Activated T-helper 17 cell treated with anti-CD3 and anti-CD28 coated beads, Interleukin-2, amount 50 U/mL, for 72 hours (primary cell): ENCODE results near the gene SPON2. TPM values are rescaled to one million over a fixed set of nuclear protein-coding genes. Genes with fewer than 3 reads are reported as not detected.

Experiments used
- ATAC-seq: fragments of 150-1000 bp; cut with Tn5 transposase; replicated peaks from 2 replicates; pipeline ENCODE4 v1.10.0; 2021; ENCODE audit warnings: mild to moderate bottlenecking, moderate library complexity
- H3K27ac Mint-ChIP-seq: one replicate; pipeline ENCODE4 v1.8.0; 2022; ENCODE audit warnings: mixed read lengths
- H3K27me3 Mint-ChIP-seq: one replicate; pipeline ENCODE4 v1.8.0; 2022; ENCODE audit warnings: mixed read lengths
- H3K36me3 Mint-ChIP-seq: one replicate; pipeline ENCODE4 v1.8.0; 2022; ENCODE audit warnings: low read depth, mild to moderate bottlenecking, mixed read lengths
- H3K4me1 Mint-ChIP-seq: one replicate; pipeline ENCODE4 v1.8.0; 2022; ENCODE audit warnings: mixed read lengths
- H3K4me3 Mint-ChIP-seq: one replicate; pipeline ENCODE4 v1.8.0; 2022; ENCODE audit warnings: mild to moderate bottlenecking, mixed read lengths
- H3K9me3 Mint-ChIP-seq: one replicate; pipeline ENCODE4 v1.8.0; 2022; ENCODE audit warnings: mixed read lengths
- total RNA-seq, 2 donors: library from RNA; stranded (reverse); gene quantifications; one replicate each; pipeline ENCODE4 v1.2.3, GENCODE V29; 2022

Gene SPON2
- total RNA-seq, 2 donors from 2014 or later, result 17.3 to 18.7 TPM

- peak; percentile 0 for ATAC-seq
- H3K36me3 Mint-ChIP-seq, result no peaks in the 10 kb centered on the region
- no peaks in the 10 kb centered on the region for H3K9me3 Mint-ChIP-seq
- peak overlapping the region; percentile 82 for H3K4me3 Mint-ChIP-seq
- H3K27me3 Mint-ChIP-seq, result no peaks in the 10 kb centered on the region
- H3K27ac Mint-ChIP-seq, result peak overlapping the region; percentile 76
- peaks cover 9% of the 10 kb centered on the region for H3K4me1 Mint-ChIP-seq
Observed at GRCh38 chr4:1166509-1167243, 5.7 kb downstream of the SPON2 start.

GRCh38 chr4:1164956-1165545 is 7.3 kb downstream of the SPON2 start:
- ATAC-seq, result no peak
- Mint-ChIP-seq H3K9me3 (no peaks in the 10 kb centered on the region), H3K36me3 (no peaks in the 10 kb centered on the region), H3K4me3 (no peak overlapping the region), H3K27ac (no peak overlapping the region), H3K27me3 (peaks cover 4% of the 10 kb centered on the region), H3K4me1 (peaks cover 9% of the 10 kb centered on the region)

DNA sequence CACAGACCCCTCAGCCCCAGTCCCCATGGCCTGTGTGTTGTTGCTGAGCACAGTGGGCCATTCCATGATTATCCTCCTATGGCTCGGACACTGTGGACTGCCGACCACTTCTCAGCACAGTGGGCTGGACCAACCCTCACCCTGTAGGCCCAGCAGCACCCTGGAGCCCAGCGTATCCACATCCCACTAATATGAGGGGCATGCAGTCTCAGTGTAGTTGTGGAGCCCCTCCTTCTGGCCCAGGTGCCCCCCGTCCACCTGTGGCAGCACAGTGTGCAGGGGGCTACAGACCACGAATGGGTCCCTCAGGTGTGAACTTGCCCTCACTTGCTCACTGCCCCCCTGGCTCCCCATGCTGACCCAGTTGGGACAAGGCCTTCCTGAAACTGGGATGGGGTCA is 7.9 kb downstream of the SPON2 start:
- H3K4me1 Mint-ChIP-seq, result peaks cover 9% of the 10 kb centered on the region
- ATAC-seq, result no peak
- H3K27me3 Mint-ChIP-seq, result peaks cover 4% of the 10 kb centered on the region
- H3K27ac Mint-ChIP-seq, result no peak overlapping the region
- H3K36me3 Mint-ChIP-seq, result no peaks in the 10 kb centered on the region
- no peak overlapping the region for H3K4me3 Mint-ChIP-seq
- no peaks in the 10 kb centered on the region for H3K9me3 Mint-ChIP-seq

GRCh38 chr4:1164040-1164439 is 8.3 kb downstream of the SPON2 start:
- Mint-ChIP-seq H3K4me3 (no peak overlapping the region), H3K36me3 (no peaks in the 10 kb centered on the region), H3K27ac (no peak overlapping the region), H3K27me3 (peaks cover 4% of the 10 kb centered on the region), H3K9me3 (no peaks in the 10 kb centered on the region), H3K4me1 (peaks cover 9% of the 10 kb centered on the region)
- ATAC-seq, result no peak

GRCh38 chr4:1160351-1160750 is 12.0 kb downstream of the SPON2 start:
- Mint-ChIP-seq H3K4me3 (no peak overlapping the region), H3K27me3 (peaks cover 4% of the 10 kb centered on the region), H3K27ac (no peak overlapping the region)

DNA sequence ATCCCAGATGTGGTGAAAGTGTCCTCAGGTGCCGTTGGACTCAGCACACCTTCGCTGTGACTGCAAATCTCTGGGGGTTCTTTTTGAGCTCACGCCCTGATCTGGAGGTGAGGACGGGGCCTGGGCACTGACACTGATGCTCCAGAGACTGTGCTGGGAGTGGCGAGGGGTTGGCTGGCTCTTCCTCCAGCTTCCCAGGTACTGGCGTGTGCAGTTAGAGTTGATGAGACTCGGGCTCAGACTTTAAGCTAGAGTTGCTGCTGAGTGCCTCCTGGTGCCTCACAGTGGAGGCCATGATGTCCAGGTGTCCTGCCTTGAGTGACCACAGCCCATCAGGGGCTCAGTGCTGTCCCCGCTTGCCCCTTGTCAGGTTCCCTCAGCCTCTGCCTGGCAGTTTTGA is 16.3 kb downstream of the SPON2 start:
- H3K27me3 Mint-ChIP-seq, result peaks cover 16% of the 10 kb centered on the region
- no peaks in the 10 kb centered on the region for H3K9me3 Mint-ChIP-seq
- H3K4me1 Mint-ChIP-seq, result no peaks in the 10 kb centered on the region
- no peak overlapping the region for H3K27ac Mint-ChIP-seq
- no peak for ATAC-seq
- H3K4me3 Mint-ChIP-seq, result no peak overlapping the region
- no peaks in the 10 kb centered on the region for H3K36me3 Mint-ChIP-seq

More at GRCh38 chr4:1160351-1160750, 12.0 kb downstream of the SPON2 start:
- Mint-ChIP-seq H3K4me1 (peaks cover 4% of the 10 kb centered on the region), H3K9me3 (no peaks in the 10 kb centered on the region), H3K36me3 (no peaks in the 10 kb centered on the region)
- ATAC-seq, result no peak

- ATAC-seq, result no peak
- peaks cover 15% of the 10 kb centered on the region for H3K27me3 Mint-ChIP-seq
- H3K36me3 Mint-ChIP-seq, result no peaks in the 10 kb centered on the region
- H3K4me1 Mint-ChIP-seq, result no peaks in the 10 kb centered on the region
- no peak overlapping the region for H3K27ac Mint-ChIP-seq
- H3K9me3 Mint-ChIP-seq, result no peaks in the 10 kb centered on the region
- H3K4me3 Mint-ChIP-seq, result no peak overlapping the region
Observed at GRCh38 chr4:1155314-1155713, 17.1 kb downstream of the SPON2 start.

GRCh38 chr4:1154523-1155182 is 17.7 kb downstream of the SPON2 start:
- Mint-ChIP-seq H3K9me3 (no peaks in the 10 kb centered on the region), H3K4me1 (no peaks in the 10 kb centered on the region), H3K4me3 (no peak overlapping the region), H3K27ac (no peak overlapping the region), H3K36me3 (no peaks in the 10 kb centered on the region), H3K27me3 (peaks cover 17% of the 10 kb centered on the region)
- ATAC-seq, result no peak

- ATAC-seq, result no peak
- Mint-ChIP-seq H3K36me3 (no peaks in the 10 kb centered on the region), H3K27me3 (peaks cover 18% of the 10 kb centered on the region), H3K4me1 (no peaks in the 10 kb centered on the region), H3K9me3 (no peaks in the 10 kb centered on the region), H3K27ac (no peak overlapping the region), H3K4me3 (no peak overlapping the region)
Observed at GRCh38 chr4:1154126-1154522, 18.3 kb downstream of the SPON2 start.

DNA sequence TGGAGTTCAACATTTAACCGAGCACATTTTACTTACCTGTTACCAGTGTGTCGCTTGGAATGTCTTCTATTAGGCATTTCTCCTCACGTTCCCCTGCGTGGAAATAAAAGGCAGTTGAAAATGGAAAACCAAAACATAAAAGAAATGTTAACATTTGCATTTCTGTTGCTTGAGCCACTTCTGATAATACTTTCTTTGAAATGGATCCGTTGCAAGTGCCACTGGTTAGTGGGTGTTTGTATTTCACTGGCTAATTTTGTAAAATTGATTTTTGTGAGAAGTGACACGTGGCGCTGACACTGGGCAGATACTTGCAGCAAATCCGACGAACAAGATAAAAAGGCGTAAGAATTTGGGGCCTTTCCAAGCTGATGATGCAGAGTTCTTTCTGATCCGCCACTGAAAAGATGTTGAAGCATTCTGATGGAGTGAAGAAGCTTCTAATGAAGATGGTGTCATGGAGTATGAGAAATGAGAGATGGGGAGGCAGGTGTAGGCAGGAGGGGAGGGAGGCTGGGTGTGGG is 18.8 kb downstream of the SPON2 start:
- Mint-ChIP-seq H3K36me3 (no peaks in the 10 kb centered on the region), H3K4me1 (no peaks in the 10 kb centered on the region), H3K27ac (no peak overlapping the region), H3K9me3 (no peaks in the 10 kb centered on the region), H3K27me3 (peaks cover 18% of the 10 kb centered on the region), H3K4me3 (no peak overlapping the region)
- no peak for ATAC-seq

DNA sequence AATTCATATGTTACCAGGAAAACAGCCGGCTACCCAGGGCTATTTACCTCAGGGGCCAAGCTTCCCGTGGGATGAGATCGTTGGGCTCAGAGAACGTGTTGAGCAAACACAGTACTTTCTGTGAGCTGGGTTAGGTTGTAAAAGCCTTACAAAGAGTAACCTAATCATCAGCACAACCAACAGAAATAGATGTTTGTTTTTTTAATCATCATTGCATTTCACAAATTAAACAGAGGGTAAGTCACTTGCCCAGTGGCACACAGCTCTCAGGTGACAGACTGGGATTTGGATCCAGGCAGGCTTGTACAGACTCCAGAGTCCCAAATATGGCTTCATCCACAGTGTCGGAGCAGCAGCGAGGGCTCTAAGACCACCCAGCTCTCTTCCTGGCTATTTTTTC is 20.1 kb downstream of the SPON2 start:
- Mint-ChIP-seq H3K4me3 (no peak overlapping the region), H3K36me3 (no peaks in the 10 kb centered on the region), H3K27me3 (peaks cover 18% of the 10 kb centered on the region), H3K9me3 (no peaks in the 10 kb centered on the region), H3K27ac (no peak overlapping the region), H3K4me1 (no peaks in the 10 kb centered on the region)
- no peak for ATAC-seq

DNA sequence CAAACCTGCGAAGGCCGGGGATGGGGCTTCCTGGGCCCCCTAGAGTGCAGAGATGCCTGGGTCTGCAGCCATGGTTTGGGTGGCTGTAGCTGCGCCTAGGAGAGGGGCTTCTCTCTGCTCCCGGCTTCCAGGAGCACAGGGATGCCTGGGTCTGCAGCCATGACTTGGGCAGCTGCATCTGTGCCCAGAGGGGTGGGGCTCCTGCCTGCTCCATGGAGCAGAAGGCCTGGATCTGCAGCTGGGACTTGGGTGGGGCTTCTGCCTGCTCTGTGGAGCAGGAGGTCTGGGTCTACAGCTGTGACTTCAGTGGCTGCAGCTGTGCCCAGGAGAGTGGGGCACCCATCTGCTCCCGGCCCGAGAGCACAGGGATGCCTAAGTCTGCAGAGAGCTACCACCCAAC is 20.8 kb downstream of the SPON2 start:
- no peaks in the 10 kb centered on the region for H3K9me3 Mint-ChIP-seq
- no peaks in the 10 kb centered on the region for H3K36me3 Mint-ChIP-seq
- no peak overlapping the region for H3K27ac Mint-ChIP-seq
- peaks cover 18% of the 10 kb centered on the region for H3K27me3 Mint-ChIP-seq
- no peak for ATAC-seq
- no peaks in the 10 kb centered on the region for H3K4me1 Mint-ChIP-seq
- H3K4me3 Mint-ChIP-seq, result no peak overlapping the region

DNA sequence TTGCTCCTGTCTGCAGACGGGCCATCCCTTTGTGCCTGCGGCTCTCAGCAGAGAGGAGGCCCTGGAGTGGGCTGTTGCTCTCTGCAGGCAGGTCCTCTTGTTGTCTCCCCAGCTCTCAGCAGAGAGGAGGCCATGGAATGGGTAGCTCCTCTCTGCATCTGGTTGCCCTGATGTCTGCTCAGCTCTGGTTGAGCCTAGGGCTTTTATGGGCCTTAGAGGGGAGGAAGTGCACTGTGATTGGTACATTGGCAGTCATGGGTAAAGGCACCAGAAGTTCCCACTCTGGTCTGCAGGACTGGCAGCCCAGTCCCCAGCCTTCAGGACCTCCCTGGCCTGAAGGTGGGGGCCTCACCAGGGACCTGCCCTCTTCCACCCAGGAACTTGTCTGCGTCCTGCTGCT is 21.5 kb downstream of the SPON2 start:
- peaks cover 18% of the 10 kb centered on the region for H3K27me3 Mint-ChIP-seq
- no peaks in the 10 kb centered on the region for H3K9me3 Mint-ChIP-seq
- ATAC-seq, result no peak
- no peak overlapping the region for H3K27ac Mint-ChIP-seq
- H3K4me1 Mint-ChIP-seq, result no peaks in the 10 kb centered on the region
- H3K36me3 Mint-ChIP-seq, result no peaks in the 10 kb centered on the region
- no peak overlapping the region for H3K4me3 Mint-ChIP-seq

- Mint-ChIP-seq H3K4me3 (no peak overlapping the region), H3K27me3 (peaks cover 10% of the 10 kb centered on the region), H3K4me1 (peaks cover 10% of the 10 kb centered on the region), H3K27ac (no peak overlapping the region), H3K36me3 (no peaks in the 10 kb centered on the region), H3K9me3 (no peaks in the 10 kb centered on the region)
- no peak for ATAC-seq
Observed at GRCh38 chr4:1139860-1140259, 32.5 kb downstream of the SPON2 start.

- Mint-ChIP-seq H3K27ac (peak overlapping the region; percentile 59), H3K9me3 (no peaks in the 10 kb centered on the region), H3K36me3 (no peaks in the 10 kb centered on the region), H3K4me1 (peaks cover 10% of the 10 kb centered on the region), H3K27me3 (peaks cover 10% of the 10 kb centered on the region), H3K4me3 (peak overlapping the region; percentile 76)
- no peak for ATAC-seq
Observed at GRCh38 chr4:1137850-1138249, 34.5 kb downstream of the SPON2 start.
